ENCODE data around the gene ZNF738. TPM values are rescaled to one million over a fixed set of nuclear protein-coding genes. Genes with fewer than 3 reads are reported as not detected.
A peak's percentile ranks its signal among the peaks of the same experiment; 100 is the strongest.

The ZNF738 gene
- polyA plus RNA-seq, 1 donor from 2014 or later = 159 TPM

GRCh38 chr19:21322528-21322927 lies 36.3 kb upstream of the ZNF738 start:
- H3K27me3 ChIP-seq (ENCODE audit: insufficient read depth, low read depth, low read length) = no peaks in the 10 kb centered on the region
- H3K36me3 ChIP-seq (ENCODE audit: insufficient read depth, low read length) = peaks cover 5% of the 10 kb centered on the region
- TF ChIP-seq MXI1 (conservative IDR thresholded peaks at IDR 0.05; ENCODE audit: poor library complexity, severe bottlenecking) = no peak
- no peak for TF ChIP-seq POLR2AphosphoS5 (IDR thresholded peaks at IDR 0.05)
- no peak for TF ChIP-seq CTCF (IDR thresholded peaks at IDR 0.05; ENCODE audit: poor library complexity, severe bottlenecking)
- no peak for TF ChIP-seq RAD21 (conservative IDR thresholded peaks at IDR 0.05)
- H4K20me1 ChIP-seq (ENCODE audit: insufficient read depth) = no peaks in the 10 kb centered on the region
- H3K4me3 ChIP-seq (ENCODE audit: low read length) = no peak overlapping the region
- peaks cover 9% of the 10 kb centered on the region for H3K9me3 ChIP-seq (ENCODE audit: low read length)
- H3K4me2 ChIP-seq (ENCODE audit: low read length) = no peak overlapping the region
- no peak overlapping the region for H3K9ac ChIP-seq (ENCODE audit: low read length)
- no peak overlapping the region for H2AFZ ChIP-seq (ENCODE audit: low read depth, low read length)
- H3F3A ChIP-seq (ENCODE audit: insufficient read depth, low read length, poor library complexity, severe bottlenecking) = no peaks in the 10 kb centered on the region
- peaks cover 94% of the 10 kb centered on the region for H3K79me2 ChIP-seq (replicated peaks; ENCODE audit: insufficient read depth, low read length)
- H3K9me2 ChIP-seq (ENCODE audit: insufficient read depth, low read length) = no peaks in the 10 kb centered on the region
- H3K27ac ChIP-seq (ENCODE audit: low read length) = no peak overlapping the region

- TF ChIP-seq EP300 (conservative IDR thresholded peaks at IDR 0.05; ENCODE audit: poor library complexity, severe bottlenecking) (no peak), SMC3 (conservative IDR thresholded peaks at IDR 0.05; ENCODE audit: poor library complexity) (no peak), EZH2 (IDR thresholded peaks at IDR 0.05; ENCODE audit: borderline replicate concordance, insufficient read depth, low read length, poor library complexity, severe bottlenecking) (no peak), RAD21 (conservative IDR thresholded peaks at IDR 0.05) (no peak), POLR2AphosphoS5 (IDR thresholded peaks at IDR 0.05) (no peak)
- TF ChIP-seq, protein P1, sequence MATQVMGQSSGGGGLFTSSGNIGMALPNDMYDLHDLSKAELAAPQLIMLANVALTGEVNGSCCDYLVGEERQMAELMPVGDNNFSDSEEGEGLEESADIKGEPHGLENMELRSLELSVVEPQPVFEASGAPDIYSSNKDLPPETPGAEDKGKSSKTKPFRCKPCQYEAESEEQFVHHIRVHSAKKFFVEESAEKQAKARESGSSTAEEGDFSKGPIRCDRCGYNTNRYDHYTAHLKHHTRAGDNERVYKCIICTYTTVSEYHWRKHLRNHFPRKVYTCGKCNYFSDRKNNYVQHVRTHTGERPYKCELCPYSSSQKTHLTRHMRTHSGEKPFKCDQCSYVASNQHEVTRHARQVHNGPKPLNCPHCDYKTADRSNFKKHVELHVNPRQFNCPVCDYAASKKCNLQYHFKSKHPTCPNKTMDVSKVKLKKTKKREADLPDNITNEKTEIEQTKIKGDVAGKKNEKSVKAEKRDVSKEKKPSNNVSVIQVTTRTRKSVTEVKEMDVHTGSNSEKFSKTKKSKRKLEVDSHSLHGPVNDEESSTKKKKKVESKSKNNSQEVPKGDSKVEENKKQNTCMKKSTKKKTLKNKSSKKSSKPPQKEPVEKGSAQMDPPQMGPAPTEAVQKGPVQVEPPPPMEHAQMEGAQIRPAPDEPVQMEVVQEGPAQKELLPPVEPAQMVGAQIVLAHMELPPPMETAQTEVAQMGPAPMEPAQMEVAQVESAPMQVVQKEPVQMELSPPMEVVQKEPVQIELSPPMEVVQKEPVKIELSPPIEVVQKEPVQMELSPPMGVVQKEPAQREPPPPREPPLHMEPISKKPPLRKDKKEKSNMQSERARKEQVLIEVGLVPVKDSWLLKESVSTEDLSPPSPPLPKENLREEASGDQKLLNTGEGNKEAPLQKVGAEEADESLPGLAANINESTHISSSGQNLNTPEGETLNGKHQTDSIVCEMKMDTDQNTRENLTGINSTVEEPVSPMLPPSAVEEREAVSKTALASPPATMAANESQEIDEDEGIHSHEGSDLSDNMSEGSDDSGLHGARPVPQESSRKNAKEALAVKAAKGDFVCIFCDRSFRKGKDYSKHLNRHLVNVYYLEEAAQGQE (IDR thresholded peaks at IDR 0.05; ENCODE audit: borderline replicate concordance) = no peak
- peaks cover 94% of the 10 kb centered on the region for H3K79me2 ChIP-seq (replicated peaks; ENCODE audit: insufficient read depth, low read length)
- H3K4me2 ChIP-seq (ENCODE audit: low read length) = no peak overlapping the region
- no peaks in the 10 kb centered on the region for H3K27me3 ChIP-seq (ENCODE audit: insufficient read depth, low read depth, low read length)
- peaks cover 2% of the 10 kb centered on the region for H3K36me3 ChIP-seq (ENCODE audit: insufficient read depth, low read length)
- no peak overlapping the region for H3K27ac ChIP-seq (ENCODE audit: low read length)
- H3K9me3 ChIP-seq (ENCODE audit: low read length) = peaks cover 9% of the 10 kb centered on the region
- no peak overlapping the region for H2AFZ ChIP-seq (ENCODE audit: low read depth, low read length)
- no peaks in the 10 kb centered on the region for H3K9me2 ChIP-seq (ENCODE audit: insufficient read depth, low read length)
- no peak overlapping the region for H3K9ac ChIP-seq (ENCODE audit: low read length)
- peaks cover 3% of the 10 kb centered on the region for H3F3A ChIP-seq (ENCODE audit: insufficient read depth, low read length, poor library complexity, severe bottlenecking)
- no peaks in the 10 kb centered on the region for H4K20me1 ChIP-seq (ENCODE audit: insufficient read depth)
- H3K4me3 ChIP-seq (ENCODE audit: low read length) = no peak overlapping the region
Observed at GRCh38 chr19:21323000-21323399, 35.8 kb upstream of the ZNF738 start.

GRCh38 chr19:21326169-21326568 lies 32.6 kb upstream of the ZNF738 start:
- Histone ChIP-seq H3K9me3 (ENCODE audit: low read length) (peaks cover 9% of the 10 kb centered on the region), H3F3A (ENCODE audit: insufficient read depth, low read length, poor library complexity, severe bottlenecking) (peaks cover 7% of the 10 kb centered on the region), H3K4me3 (ENCODE audit: low read length) (peak overlapping the region; percentile 33), H3K27ac (ENCODE audit: low read length) (no peak overlapping the region), H4K20me1 (ENCODE audit: insufficient read depth) (no peaks in the 10 kb centered on the region), H2AFZ (ENCODE audit: low read depth, low read length) (no peak overlapping the region), H3K9ac (ENCODE audit: low read length) (no peak overlapping the region), H3K36me3 (ENCODE audit: insufficient read depth, low read length) (no peaks in the 10 kb centered on the region), H3K9me2 (ENCODE audit: insufficient read depth, low read length) (no peaks in the 10 kb centered on the region), H3K79me2 (replicated peaks; ENCODE audit: insufficient read depth, low read length) (peaks cover 70% of the 10 kb centered on the region), H3K4me2 (ENCODE audit: low read length) (no peak overlapping the region), H3K27me3 (ENCODE audit: insufficient read depth, low read depth, low read length) (no peaks in the 10 kb centered on the region)
- TF ChIP-seq TAF1 (IDR thresholded peaks at IDR 0.05; ENCODE audit: low read depth) = no peak
- TF ChIP-seq EZH2 (IDR thresholded peaks at IDR 0.05; ENCODE audit: borderline replicate concordance, insufficient read depth, low read length, poor library complexity, severe bottlenecking) = no peak
- no peak for TF ChIP-seq MXI1 (conservative IDR thresholded peaks at IDR 0.05; ENCODE audit: poor library complexity, severe bottlenecking)
- no peak for TF ChIP-seq SMC3 (conservative IDR thresholded peaks at IDR 0.05; ENCODE audit: poor library complexity)
- no peak for TF ChIP-seq RAD21 (conservative IDR thresholded peaks at IDR 0.05)
- TF ChIP-seq POLR2AphosphoS5 (IDR thresholded peaks at IDR 0.05) = no peak
- TF ChIP-seq CTCF (IDR thresholded peaks at IDR 0.05; ENCODE audit: poor library complexity, severe bottlenecking) = no peak
- TF ChIP-seq, protein P1 (IDR thresholded peaks at IDR 0.05; ENCODE audit: borderline replicate concordance) = no peak

Measured in neural cell (in vitro differentiated cells).